Bone marrow (tissue), 2 donors: ENCODE data around the gene LGR5.
"Not testable (repeated sequence)": the region's sequence is repeated elsewhere in the genome, so short reads cannot be mapped to it uniquely, and the experiment has no call there.

ENCODE experiments used
- DNase-seq, 2 donors: peaks; one replicate each; lab custom pipeline; 2025; lab: John Stamatoyannopoulos, UW

LGR5 gene

GRCh38 chr12:71551529-71551928 is 111.9 kb downstream of the LGR5 start:
- DNase-seq = no peak

DNA sequence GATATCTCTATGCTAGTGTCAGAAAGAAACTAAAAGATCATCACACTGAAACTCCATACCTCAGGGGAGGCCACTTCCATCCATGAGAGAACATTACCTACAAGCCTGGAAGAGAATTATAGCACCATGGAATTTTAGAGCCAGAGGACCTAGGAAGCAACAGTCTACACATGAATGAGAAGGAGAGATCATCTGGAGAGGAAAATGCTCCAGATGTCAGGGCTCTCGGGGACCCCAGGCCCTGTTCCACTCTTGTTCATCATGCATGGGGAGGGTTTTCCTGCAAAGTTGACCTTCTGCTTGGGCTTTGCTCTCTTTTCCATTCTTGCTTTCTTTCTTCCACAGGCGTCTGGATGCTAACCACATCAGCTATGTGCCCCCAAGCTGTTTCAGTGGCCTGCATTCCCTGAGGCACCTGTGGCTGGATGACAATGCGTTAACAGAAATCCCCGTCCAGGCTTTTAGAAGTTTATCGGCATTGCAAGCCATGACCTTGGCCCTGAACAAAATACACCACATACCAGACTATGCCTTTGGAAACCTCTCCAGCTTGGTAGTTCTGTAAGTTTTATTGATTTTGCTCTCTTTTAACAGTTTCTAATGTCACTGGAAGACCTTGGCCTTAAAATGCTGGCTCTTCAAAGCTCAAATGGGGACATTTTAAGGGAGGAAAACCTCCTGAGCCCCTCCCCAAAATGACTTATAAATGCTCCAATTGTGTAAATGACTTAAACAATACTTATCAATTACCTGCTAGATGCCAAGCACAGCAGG is 113.3 kb downstream of the LGR5 start:
- no peak for DNase-seq

GRCh38 chr12:71555191-71555590 is 115.6 kb downstream of the LGR5 start:
- DNase-seq = no peak

- not testable (repeated sequence) for DNase-seq
These were observed 116.2 kb downstream of the LGR5 start for GRCh38 chr12:71555789-71556188.

DNA sequence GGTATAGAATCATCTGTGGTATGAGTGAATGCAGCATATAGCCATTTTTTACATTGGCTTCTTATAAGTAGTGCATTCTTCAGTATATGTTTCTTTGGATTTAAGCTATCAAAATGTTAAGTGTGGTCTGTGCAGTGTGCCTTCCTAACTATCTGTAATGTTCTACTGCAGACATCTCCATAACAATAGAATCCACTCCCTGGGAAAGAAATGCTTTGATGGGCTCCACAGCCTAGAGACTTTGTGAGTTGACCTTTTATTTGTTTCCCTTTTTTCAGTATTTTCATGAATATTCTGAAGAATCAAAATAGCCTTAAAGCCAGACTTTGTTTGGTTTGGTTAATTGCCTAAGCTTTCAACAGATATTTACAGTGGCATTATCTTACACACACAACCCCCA is 116.8 kb downstream of the LGR5 start:
- no peak for DNase-seq

DNA sequence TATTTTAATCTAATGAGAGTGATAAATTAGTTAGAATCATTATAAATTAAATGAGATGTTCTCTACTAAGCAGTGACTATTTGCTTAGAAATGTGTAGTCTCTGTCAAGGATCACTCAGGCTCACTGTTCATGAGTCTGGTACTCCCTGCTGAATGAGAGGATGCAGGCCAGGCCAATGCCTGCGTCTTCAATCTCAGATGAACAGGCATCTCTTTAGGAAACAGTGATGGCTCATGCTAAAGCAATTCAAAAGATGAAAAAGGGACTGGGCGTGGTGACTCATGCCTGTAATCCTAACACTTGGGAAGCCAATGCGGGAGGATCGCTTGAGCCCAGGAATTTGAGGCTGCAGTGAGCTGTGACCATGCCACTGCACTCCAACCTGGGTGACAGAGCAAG is 117.3 kb downstream of the LGR5 start:
- DNase-seq = no peak

GRCh38 chr12:71558445-71558844 is 118.8 kb downstream of the LGR5 start:
- DNase-seq = no peak

DNA sequence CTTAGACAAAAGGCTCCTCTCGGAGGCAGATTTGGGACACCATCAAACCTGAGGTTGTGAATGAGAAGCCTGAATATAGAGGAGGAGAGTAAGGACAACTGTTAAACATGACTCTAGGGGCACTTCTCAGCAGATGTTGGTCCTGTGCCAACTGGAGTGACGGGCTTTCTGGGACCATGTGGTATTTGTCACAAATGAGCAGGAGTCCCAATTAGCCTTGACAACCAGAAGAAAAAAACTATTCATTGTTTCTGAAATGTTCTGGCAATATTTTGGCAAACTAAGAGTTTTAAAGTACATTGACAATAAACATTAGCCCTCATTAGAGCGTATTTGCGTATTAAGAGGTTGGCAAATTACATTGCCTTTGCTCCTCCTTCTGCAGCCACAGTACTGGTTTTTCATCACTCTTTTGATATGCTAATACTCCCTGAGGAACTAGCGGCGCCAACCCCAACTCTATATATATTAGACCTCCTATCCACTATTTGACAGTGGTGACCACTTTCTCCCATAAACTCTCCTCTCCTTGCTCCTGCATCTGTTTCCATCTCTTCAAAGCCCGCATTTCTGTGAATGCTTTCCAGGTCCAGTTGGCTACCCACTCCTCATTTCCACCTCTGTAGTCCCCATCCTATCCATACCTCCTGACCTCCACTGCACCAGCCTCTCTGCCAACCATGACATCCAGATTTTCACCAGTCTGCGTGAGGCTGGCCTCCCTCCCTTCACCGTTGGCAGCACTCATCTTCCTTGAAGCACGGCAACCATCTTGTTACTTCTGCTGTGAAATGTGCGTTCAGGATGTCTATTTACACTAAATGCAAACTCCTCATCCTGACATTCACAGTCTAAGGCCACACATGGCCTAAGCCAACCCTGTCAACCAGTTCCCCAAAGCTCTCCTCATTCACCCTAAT is 123.3 kb downstream of the LGR5 start:
- DNase-seq = no peak

- no peak for DNase-seq
These were observed 125.9 kb downstream of the LGR5 start for GRCh38 chr12:71565535-71565934.

- no peak for DNase-seq
These were observed 127.1 kb downstream of the LGR5 start for GRCh38 chr12:71566655-71567054.

GRCh38 chr12:71567537-71567936 is 127.9 kb downstream of the LGR5 start:
- no peak for DNase-seq

- not testable (repeated sequence) for DNase-seq
These were observed 130.3 kb downstream of the LGR5 start for GRCh38 chr12:71569885-71570284.

GRCh38 chr12:71576496-71576895 is 136.9 kb downstream of the LGR5 start:
- no peak for DNase-seq

DNA sequence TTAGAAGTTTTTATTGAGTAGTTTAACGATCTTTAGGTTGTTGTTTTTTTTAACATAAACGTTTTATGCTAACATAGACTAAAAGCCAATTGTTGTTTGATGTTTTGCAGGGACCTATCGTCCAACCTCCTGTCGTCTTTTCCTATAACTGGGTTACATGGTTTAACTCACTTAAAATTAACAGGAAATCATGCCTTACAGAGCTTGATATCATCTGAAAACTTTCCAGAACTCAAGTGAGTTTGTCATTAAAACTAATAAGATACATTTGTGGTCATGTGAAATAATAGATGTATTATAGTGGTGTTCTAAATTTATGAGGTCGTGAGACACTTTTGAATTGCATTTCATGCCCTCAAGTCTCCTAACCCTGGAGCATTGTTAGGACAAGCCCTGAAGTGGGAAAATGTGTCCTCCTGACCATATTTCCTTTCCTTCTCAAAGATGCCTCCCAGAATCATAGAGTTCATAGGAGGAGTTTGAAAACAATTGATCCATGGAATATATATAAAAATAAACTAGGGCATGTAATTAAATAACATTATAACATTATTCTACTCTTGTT is 139.2 kb downstream of the LGR5 start:
- DNase-seq = no peak

GRCh38 chr12:71581206-71581605 is 141.6 kb downstream of the LGR5 start:
- DNase-seq = no peak

DNA sequence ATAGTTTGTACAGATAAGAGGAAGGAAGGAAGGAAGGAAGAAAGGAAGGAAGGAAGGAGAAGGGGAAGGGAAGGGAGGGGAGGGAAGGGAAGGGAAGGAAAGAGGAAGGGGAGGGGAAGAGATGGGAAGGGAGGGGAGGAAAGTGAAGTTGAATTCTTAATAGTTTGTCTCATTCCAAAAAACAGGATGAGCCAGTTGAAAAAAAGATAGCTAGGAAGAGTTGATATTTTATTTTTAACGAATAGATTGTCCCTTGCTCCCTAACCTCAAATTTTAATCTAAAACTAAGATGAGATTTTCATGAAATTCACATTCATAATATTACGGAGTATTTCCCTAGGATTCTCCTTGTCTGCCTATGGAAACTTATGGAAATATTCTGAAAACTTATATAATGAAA is 143.3 kb downstream of the LGR5 start:
- no peak for DNase-seq

DNA sequence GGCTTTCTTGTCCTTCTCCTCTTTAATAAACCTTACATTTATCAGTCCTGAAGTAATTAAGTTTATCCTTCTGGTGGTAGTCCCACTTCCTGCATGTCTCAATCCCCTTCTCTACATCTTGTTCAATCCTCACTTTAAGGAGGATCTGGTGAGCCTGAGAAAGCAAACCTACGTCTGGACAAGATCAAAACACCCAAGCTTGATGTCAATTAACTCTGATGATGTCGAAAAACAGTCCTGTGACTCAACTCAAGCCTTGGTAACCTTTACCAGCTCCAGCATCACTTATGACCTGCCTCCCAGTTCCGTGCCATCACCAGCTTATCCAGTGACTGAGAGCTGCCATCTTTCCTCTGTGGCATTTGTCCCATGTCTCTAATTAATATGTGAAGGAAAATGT is 144.8 kb downstream of the LGR5 start:
- DNase-seq = no peak

DNA sequence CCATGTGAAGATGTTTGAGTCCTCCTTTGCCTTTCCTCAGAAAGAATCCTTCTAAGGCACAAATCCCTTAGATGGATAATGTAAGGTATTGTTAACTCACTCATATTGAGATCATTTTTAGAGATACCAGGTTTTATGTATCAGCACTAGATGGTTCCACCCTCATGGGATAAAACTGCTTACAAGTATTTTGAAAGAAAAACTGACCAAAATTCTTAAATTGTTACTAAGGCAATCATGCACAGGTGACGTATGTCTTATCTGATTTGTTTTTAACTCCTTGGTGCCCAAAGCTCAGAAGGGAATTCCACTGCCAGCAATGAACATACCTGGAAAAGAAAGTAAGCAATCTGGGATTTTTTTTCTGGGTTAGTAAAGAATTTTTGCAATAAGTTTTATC is 145.6 kb downstream of the LGR5 start:
- DNase-seq = no peak

DNA sequence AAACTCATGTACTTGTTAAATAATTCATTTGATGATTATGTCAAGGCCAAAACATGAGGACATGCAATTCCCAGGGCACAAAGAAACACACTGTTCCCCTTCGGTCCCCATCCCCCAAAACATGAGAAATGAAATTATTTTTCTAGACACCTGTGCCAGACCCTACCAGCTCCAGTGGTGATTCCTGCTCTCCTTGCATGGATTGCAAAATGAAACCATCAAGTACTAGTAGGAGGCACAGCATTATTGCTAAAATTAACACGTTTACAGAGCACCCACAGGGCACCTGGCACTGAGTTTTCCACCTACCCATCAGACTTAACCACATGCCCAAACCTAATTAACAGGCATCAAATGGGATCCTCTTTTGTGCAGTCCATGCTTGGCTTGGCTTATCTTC is 147.4 kb downstream of the LGR5 start:
- DNase-seq = no peak

GRCh38 chr12:71589478-71589881 is 149.9 kb downstream of the LGR5 start:
- DNase-seq = no peak

GRCh38 chr12:71591601-71592000 is 152.0 kb downstream of the LGR5 start:
- no peak for DNase-seq

- no peak for DNase-seq
These were observed 153.2 kb downstream of the LGR5 start for GRCh38 chr12:71592841-71593240.
